Liver (tissue), 3 donors: Measurements from ENCODE around the gene NCAM2.

Experiments used
- GABPA ChIP-seq, 2 donors: IDR thresholded peaks in 1 of 2; conservative IDR thresholded peaks in 1 of 2; 2 replicates each; pipeline ENCODE4 v1.6.1; 2016; ENCODE audit warnings: antibody characterized with exemption in 2 of 2, mild to moderate bottlenecking in 1 of 2, moderate library complexity in 1 of 2
- HNF4A ChIP-seq, 2 donors: conservative IDR thresholded peaks; 2 replicates each; pipeline ENCODE4 v1.6.1; 2016; ENCODE audit warnings: antibody characterized with exemption in 2 of 2, mild to moderate bottlenecking in 2 of 2
- JUND ChIP-seq, 2 donors: IDR thresholded peaks; 2 replicates each; pipeline ENCODE4 v1.6.1; 2016; ENCODE audit warnings: antibody characterized with exemption in 2 of 2
- SP1 ChIP-seq: IDR thresholded peaks from 2 replicates; pipeline ENCODE4 v1.6.1; 2018; ENCODE audit warnings: antibody characterized with exemption, mild to moderate bottlenecking
- TAF1 ChIP-seq: conservative IDR thresholded peaks from 2 replicates; pipeline ENCODE4 v1.6.1; 2016; ENCODE audit warnings: antibody characterized with exemption, mild to moderate bottlenecking
- YY1 ChIP-seq: IDR thresholded peaks from 2 replicates; pipeline ENCODE4 v1.6.1; 2016; ENCODE audit warnings: antibody characterized with exemption, mild to moderate bottlenecking
- TF ChIP-seq, protein P1 (sequence below): fragments of 150-350 bp; IDR thresholded peaks from 2 replicates; pipeline ENCODE4 v1.5.1; 2017; ENCODE audit warnings: improper control_type of control experiment, low read depth, low read length; ENCODE audit not compliant: missing input control
- donor health status: healthy.
- donor health status: healthy.

DNA sequence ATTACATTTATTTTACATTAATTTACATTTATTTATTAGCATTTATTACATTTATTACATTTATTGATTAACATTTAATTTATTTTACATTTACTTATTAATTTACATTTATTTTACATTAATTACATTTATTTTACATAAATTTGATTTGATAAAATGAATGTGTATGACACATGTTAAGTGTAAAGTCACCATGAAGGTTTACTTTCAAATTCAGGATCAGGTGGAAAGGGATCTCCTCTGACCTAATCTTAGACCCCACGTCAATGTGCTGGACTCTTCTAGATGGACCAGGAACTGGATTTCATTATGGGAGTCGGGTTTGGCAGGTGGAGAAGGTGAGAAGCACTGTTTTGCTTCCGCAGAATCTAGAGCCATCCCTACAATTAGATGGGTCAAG, 76.1 kb downstream of the NCAM2 start:
- TF ChIP-seq TAF1 (no peak), HNF4A (conservative IDR thresholded peaks at IDR 0.05) (no peak), SP1 (no peak), YY1 (no peak), GABPA (IDR thresholded peaks at IDR 0.05 in 1 of 2, conservative IDR thresholded peaks at IDR 0.05 in 1 of 2) (no peak), JUND (IDR thresholded peaks at IDR 0.05) (no peak)
- TF ChIP-seq, protein P1, sequence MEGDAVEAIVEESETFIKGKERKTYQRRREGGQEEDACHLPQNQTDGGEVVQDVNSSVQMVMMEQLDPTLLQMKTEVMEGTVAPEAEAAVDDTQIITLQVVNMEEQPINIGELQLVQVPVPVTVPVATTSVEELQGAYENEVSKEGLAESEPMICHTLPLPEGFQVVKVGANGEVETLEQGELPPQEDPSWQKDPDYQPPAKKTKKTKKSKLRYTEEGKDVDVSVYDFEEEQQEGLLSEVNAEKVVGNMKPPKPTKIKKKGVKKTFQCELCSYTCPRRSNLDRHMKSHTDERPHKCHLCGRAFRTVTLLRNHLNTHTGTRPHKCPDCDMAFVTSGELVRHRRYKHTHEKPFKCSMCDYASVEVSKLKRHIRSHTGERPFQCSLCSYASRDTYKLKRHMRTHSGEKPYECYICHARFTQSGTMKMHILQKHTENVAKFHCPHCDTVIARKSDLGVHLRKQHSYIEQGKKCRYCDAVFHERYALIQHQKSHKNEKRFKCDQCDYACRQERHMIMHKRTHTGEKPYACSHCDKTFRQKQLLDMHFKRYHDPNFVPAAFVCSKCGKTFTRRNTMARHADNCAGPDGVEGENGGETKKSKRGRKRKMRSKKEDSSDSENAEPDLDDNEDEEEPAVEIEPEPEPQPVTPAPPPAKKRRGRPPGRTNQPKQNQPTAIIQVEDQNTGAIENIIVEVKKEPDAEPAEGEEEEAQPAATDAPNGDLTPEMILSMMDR = no peak
